ENCODE measurements around the gene DDX1.

DDX1 gene

DNA sequence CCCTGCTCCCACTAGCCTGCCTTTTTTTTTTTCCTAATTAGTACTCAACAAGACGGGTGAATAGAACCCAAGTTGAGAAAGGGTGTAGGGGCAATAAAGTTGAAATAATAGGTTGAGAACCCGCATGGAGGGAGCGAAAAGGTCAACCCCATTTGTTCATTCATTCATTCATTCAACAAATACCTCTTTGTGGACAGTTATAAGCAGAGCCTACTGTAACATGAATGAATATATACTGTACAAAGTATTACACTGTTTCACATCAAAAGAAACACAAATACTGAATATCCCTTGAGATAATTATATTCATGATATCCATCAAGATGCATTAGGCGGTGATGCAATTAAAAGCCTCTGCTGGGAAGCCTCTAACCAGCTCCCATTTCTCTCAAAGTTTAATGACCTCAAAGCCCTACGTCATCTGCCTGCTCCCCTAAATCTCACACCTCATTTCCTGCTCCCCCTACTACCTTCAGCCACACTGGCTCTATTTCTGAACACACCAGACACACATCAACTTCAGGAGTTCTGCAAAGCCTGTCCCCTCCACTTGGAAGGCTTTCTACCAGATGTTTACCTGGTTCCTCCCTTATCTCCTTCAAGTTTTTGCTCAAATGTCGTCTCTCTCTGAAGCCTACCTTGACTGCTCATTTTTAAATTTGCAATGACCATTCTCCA is 29.2 kb upstream of the DDX1 start:
- DNase-seq (ENCODE audit: low read depth): no peak

DNA sequence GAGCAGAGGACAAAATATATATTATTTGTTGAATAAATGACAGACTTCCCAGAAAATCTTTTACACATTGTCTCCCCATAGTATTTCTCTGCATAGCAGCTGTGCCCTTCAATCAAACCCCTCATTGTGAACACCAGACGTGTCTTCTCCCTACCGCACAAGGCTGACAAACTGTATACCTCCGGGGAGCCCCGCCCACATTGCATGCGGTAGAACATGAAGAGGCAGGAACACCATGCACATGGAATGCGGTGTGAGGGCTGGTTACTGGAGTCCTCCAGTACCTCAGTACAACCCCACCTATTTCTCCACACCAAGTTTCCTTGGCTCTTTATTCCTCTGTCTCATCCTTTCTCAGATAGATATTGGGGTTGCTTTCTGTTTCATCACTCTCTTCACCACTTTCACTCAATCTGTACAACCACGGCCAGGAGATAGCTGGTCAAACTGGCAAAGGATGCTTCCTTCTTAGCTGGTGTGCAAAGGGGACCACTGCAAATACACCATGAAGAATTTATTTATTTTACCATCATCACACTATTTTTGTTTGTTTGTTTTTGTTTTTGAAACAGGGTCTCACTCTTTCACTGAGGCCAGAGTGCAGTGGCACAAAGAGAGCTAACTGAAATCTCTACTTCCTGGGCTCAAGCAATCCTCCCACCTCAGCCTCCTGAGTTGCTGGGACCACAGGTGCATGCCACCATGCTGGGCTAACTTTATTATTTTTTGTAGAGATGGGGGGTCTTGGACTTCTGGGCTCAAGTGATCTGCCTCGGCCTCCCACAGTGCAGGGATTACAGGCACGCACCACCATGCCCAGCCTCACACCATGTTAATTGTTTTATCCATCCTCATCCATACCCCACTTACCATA is 28.2 kb upstream of the DDX1 start:
- DNase-seq (ENCODE audit: low read depth): no peak

DNA sequence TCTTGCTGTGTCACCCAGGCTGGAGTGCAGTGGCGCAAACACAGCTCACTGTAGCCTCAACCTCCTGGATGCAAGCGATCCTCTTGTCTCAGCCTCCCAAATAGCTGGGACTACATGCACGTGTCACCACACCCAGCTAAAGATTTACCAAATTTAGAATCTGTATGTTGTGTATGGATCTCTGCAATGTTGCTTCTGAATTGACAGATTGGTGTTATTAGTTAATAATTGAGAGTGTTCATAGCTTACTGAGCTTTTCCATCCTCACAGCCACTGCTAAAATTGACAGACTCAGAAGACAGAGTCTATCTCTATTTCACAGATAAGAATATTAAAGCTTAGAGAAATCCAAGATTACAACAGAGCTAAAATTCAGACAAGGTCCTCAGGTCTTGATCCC is 26.3 kb upstream of the DDX1 start:
- no peak for DNase-seq (ENCODE audit: low read depth)

DNA sequence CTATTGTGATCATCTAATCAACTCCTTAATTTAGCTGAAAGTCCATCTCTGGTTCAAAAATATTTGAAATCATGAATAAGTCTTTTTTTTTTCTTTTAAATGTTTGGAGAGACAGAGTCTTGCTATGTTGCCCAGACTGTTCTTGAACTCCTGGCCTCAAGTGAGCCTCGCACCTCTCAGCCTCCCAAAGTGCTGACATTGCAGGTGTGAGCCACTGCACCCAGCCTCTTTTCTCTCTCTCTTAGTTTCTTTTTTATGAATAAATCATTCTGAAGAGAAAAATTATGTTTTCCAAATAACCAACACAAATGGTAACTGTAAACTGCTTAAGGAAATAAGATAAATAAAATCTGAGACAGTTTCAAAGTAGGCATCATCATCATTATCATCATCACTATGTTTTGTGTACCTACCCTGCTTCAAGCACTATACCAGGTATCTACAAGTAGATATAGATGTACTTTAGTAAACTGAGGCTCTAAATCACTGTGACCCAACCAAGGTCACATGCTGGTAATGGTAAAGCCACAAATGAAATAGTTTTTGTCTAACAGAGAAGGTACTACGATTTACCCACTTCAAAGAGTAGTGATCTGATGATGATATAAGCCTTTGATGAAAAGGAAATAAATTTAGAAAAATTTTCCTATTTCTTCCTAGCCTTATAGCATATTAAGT is 25.5 kb upstream of the DDX1 start:
- DNase-seq (ENCODE audit: low read depth): no peak

DNA sequence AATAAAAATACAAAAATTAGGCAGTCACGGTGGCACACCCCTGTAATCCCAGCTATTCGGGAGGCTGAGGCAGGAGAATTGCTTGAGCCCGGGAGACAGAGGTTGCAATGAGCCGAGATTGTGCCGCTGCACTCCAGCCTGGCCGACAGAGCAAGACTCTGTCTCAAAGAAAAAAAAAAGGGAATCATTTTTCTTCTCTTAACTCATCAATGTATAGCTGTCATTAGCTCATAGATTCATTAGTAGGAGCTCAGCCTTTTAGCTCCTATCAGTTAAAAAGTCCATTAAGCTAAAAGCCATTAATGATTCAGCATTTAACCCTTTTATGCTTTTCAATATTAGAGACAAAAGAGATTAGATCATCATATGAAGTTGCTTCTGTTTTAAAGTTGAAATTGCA is 24.8 kb upstream of the DDX1 start:
- DNase-seq (ENCODE audit: low read depth): no peak

DNA sequence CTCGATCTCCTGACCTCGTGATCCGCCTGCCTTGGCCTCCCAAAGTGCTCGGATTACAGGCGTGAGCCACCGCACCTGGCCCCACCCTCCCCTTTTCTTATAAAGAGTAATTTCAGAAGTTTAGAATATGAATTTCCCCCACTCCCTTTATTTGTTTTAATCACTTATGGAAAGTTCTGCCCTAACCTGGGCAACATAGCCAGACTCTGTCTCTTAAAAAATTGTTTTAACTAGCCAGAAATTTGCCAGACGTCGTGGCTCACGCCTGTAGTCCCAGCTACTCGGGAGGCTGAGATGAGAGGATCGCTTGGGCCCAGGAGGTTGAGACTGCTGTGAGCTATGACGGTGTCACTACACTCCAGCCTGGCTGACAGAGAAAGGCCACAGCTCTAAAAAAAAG is 22.8 kb upstream of the DDX1 start:
- DNase-seq (ENCODE audit: low read depth): no peak

DNA sequence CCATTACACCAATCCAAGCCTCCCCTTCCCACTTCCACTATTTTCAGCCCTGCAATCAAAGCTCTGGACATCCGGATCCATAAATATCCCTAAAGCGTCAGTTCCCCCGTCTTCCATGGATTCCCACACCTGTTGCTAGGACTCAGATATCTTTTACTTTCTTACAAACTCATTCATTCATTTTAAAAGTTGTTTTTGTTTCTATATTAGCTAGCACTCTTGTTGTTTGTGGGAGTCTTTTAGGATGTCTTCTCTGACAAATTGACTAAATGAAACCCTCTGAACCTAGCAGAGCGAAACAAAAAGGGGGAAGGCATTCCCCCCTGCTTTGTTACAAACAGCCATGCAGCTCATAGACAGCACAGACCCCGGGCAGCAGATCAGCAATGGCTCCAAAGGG is 21.6 kb upstream of the DDX1 start:
- DNase-seq (ENCODE audit: low read depth): no peak

DNA sequence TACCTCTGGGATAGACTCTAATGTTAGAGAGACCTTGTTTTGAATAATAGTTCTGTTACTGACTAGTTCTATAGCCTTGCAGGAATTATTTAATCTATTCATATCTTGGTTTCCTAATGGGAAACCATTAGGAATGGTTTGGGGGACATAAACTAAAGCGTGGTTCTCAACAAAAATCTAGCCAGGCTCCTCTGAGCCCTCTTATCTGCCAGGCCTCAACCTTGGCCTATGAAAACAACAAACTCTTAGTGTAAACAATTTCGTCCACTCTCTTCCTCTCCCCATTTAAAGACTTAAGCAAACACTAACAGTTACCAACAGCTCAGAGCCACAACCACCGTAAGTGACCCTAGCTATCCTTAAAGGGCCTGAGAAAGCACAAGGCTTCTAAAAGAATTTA is 19.9 kb upstream of the DDX1 start:
- DNase-seq (ENCODE audit: low read depth): no peak

DNA sequence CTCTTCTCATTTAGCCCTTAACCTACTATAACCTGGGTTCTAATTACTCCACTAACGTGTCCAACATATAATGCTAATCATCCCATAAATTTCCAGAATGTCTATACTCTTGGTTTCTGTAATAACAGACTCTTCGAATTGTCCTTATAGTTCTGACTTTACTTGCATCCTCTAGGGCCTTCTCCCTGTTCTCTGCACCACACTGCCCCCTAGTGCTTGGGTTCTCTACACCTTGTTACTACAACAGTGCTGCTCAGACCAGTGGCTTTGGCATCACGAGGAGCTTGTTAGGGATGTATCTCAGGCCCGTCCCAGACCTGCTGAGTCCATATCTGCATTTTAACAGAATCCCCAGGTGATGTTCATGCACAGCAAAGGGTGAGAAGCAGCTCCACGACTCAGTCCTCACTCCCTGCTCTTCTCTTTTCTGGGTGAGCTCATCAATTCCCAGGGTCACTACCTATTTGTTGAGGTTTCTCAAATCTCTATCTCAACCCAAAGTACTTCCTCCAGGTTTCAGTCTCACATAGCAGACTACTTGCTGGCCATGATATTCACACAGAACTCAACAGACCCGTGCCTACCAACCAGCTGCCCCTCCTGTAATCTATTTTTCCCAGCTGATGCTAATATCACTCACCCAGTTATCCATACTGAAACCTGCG is 14.5 kb upstream of the DDX1 start:
- DNase-seq (ENCODE audit: low read depth): peak; percentile 81

DNA sequence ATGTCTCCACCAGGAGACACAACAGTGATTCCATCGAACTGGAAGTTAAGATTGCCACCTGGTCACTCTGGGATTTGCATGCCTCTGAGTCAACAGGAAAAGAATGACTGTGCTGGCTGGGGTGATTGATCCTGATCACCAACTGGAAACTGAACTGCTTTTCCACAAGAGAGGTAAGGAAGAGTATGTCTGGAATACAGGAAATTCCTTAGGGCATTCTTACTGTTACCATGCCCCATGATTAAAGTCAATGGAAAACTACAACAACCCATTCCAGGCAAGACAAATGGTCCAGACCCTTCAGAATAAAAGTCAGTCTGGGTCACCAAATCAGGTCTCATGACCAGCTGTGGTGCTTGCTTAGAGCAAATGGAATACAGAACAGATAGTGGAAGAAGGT is 12.0 kb upstream of the DDX1 start:
- no peak for DNase-seq (ENCODE audit: low read depth)

DNA sequence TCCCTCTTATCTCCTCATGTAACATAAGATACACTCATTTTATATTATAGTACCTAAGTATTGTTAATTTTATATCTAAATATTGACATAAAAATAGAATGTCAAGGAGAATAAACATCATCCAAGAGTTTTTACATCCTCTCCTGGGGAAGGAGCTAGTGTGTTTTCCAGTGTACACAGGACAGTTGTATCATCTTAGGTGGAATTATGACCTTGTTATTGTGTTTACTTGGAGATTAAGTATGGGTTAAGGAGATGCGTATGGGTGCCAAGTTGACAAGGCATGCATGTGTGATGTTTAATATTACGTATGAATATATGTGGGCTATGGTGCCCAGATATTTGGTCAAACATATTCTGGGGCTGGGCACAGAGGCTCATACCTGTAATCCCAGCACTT is 11.2 kb upstream of the DDX1 start:
- no peak for DNase-seq (ENCODE audit: low read depth)

DNA sequence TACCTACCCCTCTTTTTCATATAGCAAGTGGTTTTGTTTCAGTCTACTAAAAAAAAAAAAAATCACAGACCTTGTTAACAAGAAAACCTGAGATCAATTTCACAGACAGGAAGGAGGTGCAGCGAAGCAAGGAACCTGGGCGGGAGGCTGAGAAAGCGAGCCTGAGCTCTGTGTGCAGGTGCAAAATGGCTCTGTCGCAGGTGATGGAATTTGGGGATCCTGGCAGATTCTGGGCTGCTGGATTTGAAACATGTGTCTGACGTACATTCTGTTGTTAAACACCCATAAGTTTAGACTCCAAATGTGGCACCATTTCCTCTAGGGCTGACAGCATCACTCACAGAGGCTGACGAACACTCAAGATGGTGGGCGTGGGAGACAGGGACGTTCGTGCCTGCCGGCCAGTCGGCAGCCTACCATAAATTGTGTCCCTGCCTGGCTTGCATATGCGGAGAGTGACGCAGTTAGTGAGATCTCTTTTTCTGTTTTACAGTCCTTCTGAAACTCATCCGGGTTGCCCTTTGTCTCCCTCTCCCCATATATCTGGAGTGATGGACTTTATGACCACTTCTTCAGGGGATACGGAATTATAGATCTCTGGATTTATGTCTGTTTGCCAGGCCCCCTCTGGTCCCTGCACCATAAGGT is 8.8 kb upstream of the DDX1 start:
- no peak for DNase-seq (ENCODE audit: low read depth)

DNA sequence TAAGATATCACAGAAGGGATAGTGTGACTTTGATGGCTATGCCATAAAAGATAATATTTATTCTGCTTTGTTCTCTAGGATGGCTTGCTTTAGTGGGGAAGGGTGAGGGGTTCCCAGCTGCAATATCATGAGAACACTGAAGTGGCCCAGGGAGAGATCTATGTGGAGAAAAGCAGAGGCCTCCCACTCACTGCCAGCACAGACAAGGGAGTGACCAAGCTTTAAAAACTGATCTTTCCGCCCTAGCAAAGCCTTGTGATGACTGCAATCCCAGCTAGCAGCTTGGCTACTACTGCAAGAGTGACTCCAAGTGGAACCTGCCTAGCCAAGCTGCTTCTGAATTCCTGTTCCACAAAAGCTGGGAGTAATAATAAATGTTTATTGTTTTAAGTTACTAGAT is 7.8 kb upstream of the DDX1 start:
- DNase-seq (ENCODE audit: low read depth): no peak

DNA sequence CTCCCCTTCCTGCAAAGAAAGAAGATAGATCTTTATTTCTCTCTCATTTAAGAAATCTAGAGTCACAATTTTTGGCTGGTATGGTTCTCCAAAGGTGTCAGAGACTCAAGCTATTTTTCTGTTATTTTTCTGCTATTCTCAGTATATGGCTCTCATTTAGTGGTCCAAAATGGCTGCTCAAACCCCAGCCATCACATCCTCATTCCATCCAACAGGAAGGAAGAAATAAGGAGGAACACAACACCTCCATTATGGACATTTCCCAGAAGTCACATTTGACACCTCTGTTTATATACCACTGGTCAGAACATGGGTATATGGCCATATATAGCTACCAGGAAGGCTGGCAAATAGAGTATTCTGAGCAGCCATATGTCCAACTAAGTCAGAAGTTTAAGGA is 7.4 kb upstream of the DDX1 start:
- no peak for DNase-seq (ENCODE audit: low read depth)

DNA sequence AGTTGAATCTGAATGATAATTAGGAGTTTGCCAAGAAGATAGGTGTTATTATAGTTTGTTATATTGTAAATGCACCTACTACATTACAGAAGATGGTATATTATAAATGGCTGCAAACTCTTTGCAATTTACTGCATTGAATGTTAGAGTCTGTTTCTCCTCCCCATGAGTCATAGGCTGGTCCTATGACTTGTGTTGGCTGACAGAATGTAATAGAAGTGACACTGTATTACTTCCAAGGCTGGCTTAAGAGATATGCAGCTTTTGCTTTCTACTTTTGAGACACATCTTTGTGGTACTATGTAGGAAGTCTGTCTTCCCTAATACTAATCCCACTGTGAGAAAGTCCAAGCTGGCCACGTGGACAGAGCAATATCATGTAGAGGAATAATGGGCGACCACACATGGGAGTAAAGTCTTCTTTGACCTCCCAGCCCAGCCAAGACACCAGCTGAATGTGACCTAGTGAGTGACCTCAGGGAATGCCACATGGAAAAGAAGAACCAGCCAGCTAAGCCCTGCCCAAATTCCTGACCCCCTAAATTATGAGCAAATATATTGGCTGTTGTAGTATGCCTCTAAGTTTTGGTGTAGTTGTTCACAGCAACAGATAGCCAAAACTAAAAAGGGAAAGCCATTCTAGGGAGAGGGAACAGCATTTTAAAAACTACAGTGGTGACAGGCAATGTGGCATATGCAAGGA is 6.8 kb upstream of the DDX1 start:
- no peak for DNase-seq (ENCODE audit: low read depth)

DNA sequence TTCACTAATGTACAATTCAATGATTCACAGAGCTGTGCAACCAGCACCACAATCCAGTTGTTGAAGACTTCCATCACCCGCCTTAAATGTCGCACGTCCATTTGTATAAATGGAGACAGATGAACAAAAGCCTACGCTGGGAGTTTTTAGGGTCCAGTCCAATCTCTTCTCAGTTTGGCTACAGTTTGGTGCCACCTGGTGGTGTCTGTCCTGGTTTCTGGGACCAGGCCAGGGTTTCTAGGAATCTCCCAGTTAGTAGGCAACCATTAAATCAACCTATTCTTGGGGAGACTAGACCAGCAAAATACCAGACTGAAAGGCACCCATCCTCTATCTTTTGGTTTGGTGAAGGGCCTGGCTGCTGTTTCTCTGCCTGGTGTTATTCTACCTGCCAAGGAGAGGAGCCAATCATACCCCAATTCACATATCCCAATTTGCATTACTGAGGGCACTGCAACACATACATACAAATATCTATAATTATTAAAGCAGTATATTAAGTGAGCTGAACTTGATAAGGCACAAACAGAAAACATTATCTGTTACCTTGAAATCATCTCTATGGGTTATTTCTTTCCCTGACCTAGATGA is 3.2 kb upstream of the DDX1 start:
- no peak for DNase-seq (ENCODE audit: low read depth)

DNA sequence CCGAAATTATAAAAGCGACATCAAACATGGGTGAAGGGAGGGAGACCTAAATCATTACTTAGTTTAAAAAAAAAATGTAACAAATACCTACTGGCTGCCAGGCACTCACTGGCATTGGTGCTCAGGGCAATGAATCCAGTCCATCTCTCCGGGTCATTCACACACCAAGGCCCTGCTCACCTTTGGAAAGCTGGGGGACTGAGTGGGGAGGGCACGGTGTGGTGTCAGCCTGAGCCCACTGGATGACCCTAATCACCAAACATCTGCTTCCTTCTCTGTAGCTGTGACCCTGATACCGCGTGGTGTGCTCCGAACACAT is 336 bp upstream of the DDX1 start:
- no peak for DNase-seq (ENCODE audit: low read depth)

DNA sequence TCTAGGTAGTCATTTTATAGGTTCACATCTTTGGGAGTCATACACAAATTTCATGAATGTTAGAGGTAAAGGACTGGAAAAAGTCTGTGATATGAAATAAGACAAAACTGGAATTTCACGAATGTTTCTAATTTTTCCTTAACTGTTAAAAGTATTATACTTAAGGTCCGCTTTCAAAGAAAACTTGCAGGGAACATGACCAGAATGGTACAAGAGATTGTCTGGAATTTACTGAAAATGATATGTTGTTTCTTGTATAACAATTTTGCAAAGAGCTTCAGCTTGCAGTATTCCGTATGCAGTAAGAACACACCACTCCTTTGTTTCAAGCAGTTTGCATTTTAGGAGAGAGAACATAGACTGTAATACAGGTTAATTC is 1.6 kb downstream of the DDX1 start:
- DNase-seq (ENCODE audit: low read depth): no peak

DNA sequence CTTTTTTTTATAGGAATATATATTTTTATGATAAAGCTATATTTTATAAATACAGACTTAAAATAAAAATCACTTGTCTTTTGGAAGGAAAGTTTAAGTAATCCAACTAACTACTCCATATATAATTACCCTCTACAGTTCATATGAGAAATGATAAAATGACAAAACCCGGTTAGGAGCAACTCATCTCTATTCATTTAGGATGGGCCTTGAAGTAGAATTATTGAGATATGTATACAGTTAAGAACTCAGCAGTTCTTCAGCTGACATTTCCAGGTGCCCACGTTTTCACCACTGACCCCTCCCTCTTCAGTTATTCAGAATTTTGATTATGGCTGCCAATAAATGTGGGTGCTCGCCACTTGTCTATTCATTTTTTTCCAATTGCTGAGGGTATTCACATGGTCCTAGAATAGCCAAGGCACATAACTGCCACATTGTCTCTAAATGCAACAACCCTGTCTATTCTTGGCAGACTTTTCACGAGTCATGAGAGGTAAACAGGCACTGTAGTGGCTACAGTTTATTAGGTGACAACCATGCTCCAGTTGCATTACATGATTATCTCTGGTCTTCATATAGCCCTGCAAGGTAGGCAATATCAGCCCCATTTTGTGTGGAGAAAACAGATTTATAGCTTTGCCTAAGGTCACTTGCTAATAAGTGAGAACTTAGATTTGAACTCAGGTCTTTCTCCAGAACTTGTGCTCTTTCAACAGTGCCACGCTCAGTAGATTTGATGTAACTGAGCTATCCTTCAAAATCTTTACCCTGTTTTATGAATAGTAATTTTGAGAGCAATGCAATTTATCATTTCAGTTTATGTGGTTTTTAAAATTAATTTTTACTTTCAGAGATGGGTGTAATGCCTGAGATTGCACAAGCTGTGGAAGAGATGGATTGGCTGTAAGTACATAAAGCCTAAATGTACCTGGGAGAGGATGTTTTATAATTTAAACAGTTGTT is 2.9 kb downstream of the DDX1 start:
- DNase-seq (ENCODE audit: low read depth): no peak

DNA sequence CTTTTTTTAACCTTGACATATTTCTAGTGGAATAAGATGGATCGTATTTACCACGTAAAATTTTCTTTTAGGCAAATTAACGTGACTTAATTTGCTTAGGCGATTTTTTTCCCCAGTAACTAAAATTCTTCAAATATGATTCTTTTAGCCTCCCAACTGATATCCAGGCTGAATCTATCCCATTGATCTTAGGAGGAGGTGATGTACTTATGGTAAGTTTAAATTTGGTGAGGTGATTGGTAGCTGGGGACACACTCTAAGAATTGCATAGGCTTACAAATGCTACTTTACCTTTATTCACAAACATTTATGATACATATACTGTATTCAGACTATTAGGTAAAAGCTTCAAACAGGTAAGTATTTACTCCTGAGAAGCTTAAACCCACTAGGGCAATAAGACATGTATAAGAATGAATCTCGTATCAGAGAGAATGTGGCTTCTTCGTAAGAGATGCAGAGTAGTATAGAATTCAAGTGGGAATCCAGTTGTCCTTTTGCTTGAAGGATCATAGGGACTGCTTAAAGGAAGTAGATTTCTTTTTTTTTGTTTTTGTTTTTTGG is 3.8 kb downstream of the DDX1 start:
- DNase-seq (ENCODE audit: low read depth): no peak

All from stimulated activated CD4-positive, alpha-beta T cell treated with anti-CD3 and anti-CD28 coated beads, Interleukin-2, amount 100 ng/mL, for 4 hours (primary cell).